Brain microvascular endothelial cell (primary cell): ENCODE results near the gene CSF1.

Experiments
- DNase-seq: peaks from one replicate; pipeline ENCODE4 v3.0.0-alpha.2; 2020
- H3K27ac ChIP-seq: fragments of 250-450 bp; sonication (Bioruptor Pico); 2 replicates; pipeline ENCODE4 v1.5.1; 2020; ENCODE audit warnings: mild to moderate bottlenecking, moderate library complexity
- H3K27me3 ChIP-seq: fragments of 250-450 bp; sonication (Bioruptor Pico); replicated peaks from 2 replicates; pipeline ENCODE4 v1.5.1; 2020; ENCODE audit warnings: mild to moderate bottlenecking
- H3K36me3 ChIP-seq: fragments of 250-450 bp; sonication (Bioruptor Pico); replicated peaks from 2 replicates; pipeline ENCODE4 v1.5.1; 2020; ENCODE audit warnings: mild to moderate bottlenecking
- H3K4me3 ChIP-seq: 2 replicates; pipeline ENCODE4 v1.5.1; 2011; ENCODE audit warnings: low read depth, mild to moderate bottlenecking, control low read depth, low read length, moderate library complexity
- CTCF ChIP-seq: IDR thresholded peaks from 2 replicates; pipeline ENCODE4 v1.5.1; 2011; ENCODE audit warnings: low read depth, mild to moderate bottlenecking, moderate library complexity, low read length, control low read depth, inconsistent platforms; ENCODE audit errors: missing control alignments
- in situ Hi-C: cut with HindIII; loops from 2 replicates; pipeline ENCODE4 v1.10.0; 2017; ENCODE audit warnings: low sequenced_read_pairs, low pct_ligation_motif_present

Gene CSF1

GRCh38 chr1:109897259-109897955 lies 13.2 kb upstream of the CSF1 start:
- no peak overlapping the region for H3K27ac ChIP-seq
- no peak for DNase-seq
- H3K4me3 ChIP-seq, result no peak overlapping the region
- no peaks in the 10 kb centered on the region for H3K27me3 ChIP-seq
- in situ Hi-C loops, result no loop called here
- TF ChIP-seq CTCF, result no peak
- no peaks in the 10 kb centered on the region for H3K36me3 ChIP-seq

GRCh38 chr1:109898842-109899241 lies 11.8 kb upstream of the CSF1 start:
- Histone ChIP-seq H3K27me3 (no peaks in the 10 kb centered on the region), H3K27ac (no peak overlapping the region), H3K36me3 (no peaks in the 10 kb centered on the region), H3K4me3 (no peak overlapping the region)
- in situ Hi-C loops, result no loop called here
- DNase-seq, result no peak
- TF ChIP-seq CTCF, result no peak

GRCh38 chr1:109901141-109901523 lies 9.5 kb upstream of the CSF1 start:
- TF ChIP-seq CTCF, result no peak
- Histone ChIP-seq H3K4me3 (no peak overlapping the region), H3K27me3 (no peaks in the 10 kb centered on the region), H3K36me3 (no peaks in the 10 kb centered on the region), H3K27ac (no peak overlapping the region)
- no peak for DNase-seq
- in situ Hi-C loops, result no loop called here

GRCh38 chr1:109901524-109902145 lies 9.0 kb upstream of the CSF1 start:
- no peak for DNase-seq
- in situ Hi-C loops, result no loop called here
- H3K4me3 ChIP-seq, result no peak overlapping the region
- no peaks in the 10 kb centered on the region for H3K27me3 ChIP-seq
- no peak overlapping the region for H3K27ac ChIP-seq
- TF ChIP-seq CTCF, result no peak
- no peaks in the 10 kb centered on the region for H3K36me3 ChIP-seq

- Histone ChIP-seq H3K36me3 (no peaks in the 10 kb centered on the region), H3K4me3 (no peak overlapping the region), H3K27me3 (no peaks in the 10 kb centered on the region), H3K27ac (no peak overlapping the region)
- in situ Hi-C loops, result no loop called here
- TF ChIP-seq CTCF, result no peak
- DNase-seq, result no peak
Measured at GRCh38 chr1:109902204-109902985, 8.3 kb upstream of the CSF1 start.
